AG08396 (cell line): ENCODE results near the gene PROM1.

Experiments
- DNase-seq: peaks from one replicate; pipeline ENCODE4 v3.0.0; 2012; ENCODE audit warnings: low spot score, mixed read lengths

Gene PROM1

GRCh38 chr4:16083241-16084191 lies at the start of gene PROM1:
PROM1 (minus strand) TSS chr4:16084023; CDS start chr4:16075906, 8,117 bp downstream.
- no peak for DNase-seq

GRCh38 chr4:16133406-16133805 lies 49.6 kb upstream of the PROM1 start:
- DNase-seq, result no peak

GRCh38 chr4:16131293-16131692 lies 47.5 kb upstream of the PROM1 start:
- DNase-seq, result no peak

GRCh38 chr4:16129336-16129735 lies 45.5 kb upstream of the PROM1 start:
- DNase-seq, result no peak

- DNase-seq, result no peak
Measured at GRCh38 chr4:16126714-16127113, 42.9 kb upstream of the PROM1 start.

GRCh38 chr4:16125571-16126445 lies 42.0 kb upstream of the PROM1 start:
- DNase-seq, result no peak

- DNase-seq, result no peak
Measured at GRCh38 chr4:16124232-16124631, 40.4 kb upstream of the PROM1 start.

- DNase-seq, result no peak
Measured at GRCh38 chr4:16123356-16124084, 39.7 kb upstream of the PROM1 start.

GRCh38 chr4:16122784-16123183 lies 39.0 kb upstream of the PROM1 start:
- DNase-seq, result no peak

- DNase-seq, result no peak
Measured at GRCh38 chr4:16122308-16122711, 38.5 kb upstream of the PROM1 start.

- no peak for DNase-seq
Measured at GRCh38 chr4:16120720-16121119, 36.9 kb upstream of the PROM1 start.

- DNase-seq, result no peak
Measured at GRCh38 chr4:16119981-16120380, 36.2 kb upstream of the PROM1 start.

- no peak for DNase-seq
Measured at GRCh38 chr4:16118090-16118489, 34.3 kb upstream of the PROM1 start.

GRCh38 chr4:16117164-16117563 lies 33.3 kb upstream of the PROM1 start:
- no peak for DNase-seq

GRCh38 chr4:16116493-16116990 lies 32.7 kb upstream of the PROM1 start:
- no peak for DNase-seq

- DNase-seq, result no peak
Measured at GRCh38 chr4:16116019-16116418, 32.2 kb upstream of the PROM1 start.

GRCh38 chr4:16114546-16114945 lies 30.7 kb upstream of the PROM1 start:
- DNase-seq, result no peak

- no peak for DNase-seq
Measured at GRCh38 chr4:16113741-16114140, 29.9 kb upstream of the PROM1 start.

- no peak for DNase-seq
Measured at GRCh38 chr4:16111533-16111932, 27.7 kb upstream of the PROM1 start.

- DNase-seq, result no peak
Measured at GRCh38 chr4:16110661-16111290, 27.0 kb upstream of the PROM1 start.

- DNase-seq, result no peak
Measured at GRCh38 chr4:16110199-16110598, 26.4 kb upstream of the PROM1 start.
